Mesenteric fat pad (tissue), 1 donor: Measurements from ENCODE around the gene PTGES. TPM values are rescaled to one million over a fixed set of nuclear protein-coding genes. Genes with fewer than 3 reads are reported as not detected.

Experiments used
- DNase-seq: peaks from one replicate; pipeline ENCODE4 v3.0.0-alpha.2; 2020; ENCODE audit warnings: low spot score
- total RNA-seq: library from RNA; stranded (reverse); fragmentation: NEBNext Ultra II Directional; extraction: Animal tissue kit (Norgen Biotek cat#: 25700); gene quantifications from one replicate; pipeline ENCODE4 v1.2.1, GENCODE V29; 2021
- donor health status: DM: yes; HTN: yes; CAD: no.

Gene PTGES
- total RNA-seq, 1 donor from 2014 or later, result 14.1 TPM

DNA sequence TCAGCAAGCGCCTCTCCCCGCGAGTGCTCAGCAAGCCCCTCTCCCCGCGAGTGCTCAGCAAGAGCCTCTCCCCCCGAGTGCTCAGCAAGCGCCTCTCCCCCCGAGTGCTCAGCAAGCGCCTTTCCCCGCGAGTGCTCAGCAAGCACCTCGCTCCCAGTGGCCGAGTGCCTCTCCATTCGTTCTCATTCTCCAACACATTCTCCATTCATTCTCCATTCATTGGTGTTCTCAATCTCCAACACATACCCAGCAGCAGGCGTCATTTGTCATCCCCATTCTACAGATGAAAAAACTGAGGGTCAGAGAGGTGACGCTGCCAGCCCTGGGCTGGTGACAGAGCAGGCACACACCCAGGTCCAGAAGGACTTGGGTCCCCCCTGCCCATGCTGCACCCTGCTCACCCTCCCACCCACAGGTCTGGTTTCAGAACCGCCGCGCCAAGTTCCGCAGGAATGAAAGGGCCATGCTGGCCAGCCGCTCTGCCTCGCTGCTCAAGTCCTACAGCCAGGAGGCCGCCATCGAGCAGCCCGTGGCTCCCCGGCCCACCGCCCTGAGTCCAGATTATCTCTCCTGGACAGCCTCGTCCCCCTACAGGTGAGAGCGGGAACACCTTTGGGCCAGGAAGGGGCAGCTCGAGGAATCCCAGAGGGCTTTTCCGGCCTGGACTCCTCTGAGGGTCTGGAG lies 32.5 kb downstream of the PTGES start:
- DNase-seq, result no peak

DNA sequence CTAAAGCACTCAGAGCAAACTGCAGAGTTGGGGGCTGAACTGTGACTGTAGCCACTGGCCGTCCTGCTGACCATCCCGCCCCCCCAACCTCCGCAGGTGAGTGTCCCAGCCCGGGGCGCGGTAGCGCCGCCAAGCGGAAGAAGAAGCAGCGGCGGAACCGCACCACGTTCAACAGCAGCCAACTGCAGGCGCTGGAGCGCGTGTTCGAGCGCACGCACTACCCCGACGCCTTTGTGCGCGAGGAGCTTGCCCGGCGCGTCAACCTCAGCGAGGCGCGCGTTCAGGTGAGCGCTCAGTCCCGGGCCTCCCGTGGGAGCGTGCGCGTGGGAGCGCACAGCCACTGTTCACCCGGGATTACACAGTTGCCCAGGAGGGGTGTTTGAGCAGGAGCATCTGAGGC lies 33.7 kb downstream of the PTGES start:
- DNase-seq, result no peak

DNA sequence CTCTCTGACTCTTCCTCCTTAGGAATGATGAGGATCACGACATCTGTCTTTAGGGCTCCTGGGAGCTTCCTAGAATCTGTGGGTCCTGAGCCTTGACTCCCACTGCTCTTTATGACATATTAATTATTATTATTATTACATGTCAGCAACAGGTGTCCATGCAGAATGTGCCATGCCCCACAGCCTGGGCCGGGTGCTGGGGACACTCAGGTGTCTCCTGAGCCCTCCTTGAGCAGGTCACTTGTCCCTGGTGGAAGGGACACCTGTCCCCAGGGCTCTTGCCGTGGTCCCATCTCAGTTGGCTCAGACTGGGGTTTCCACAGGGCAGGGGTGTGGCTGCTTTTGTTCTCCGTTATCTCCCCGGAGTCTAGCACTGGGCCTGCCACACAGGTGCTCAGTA lies 34.2 kb downstream of the PTGES start:
- no peak for DNase-seq

DNA sequence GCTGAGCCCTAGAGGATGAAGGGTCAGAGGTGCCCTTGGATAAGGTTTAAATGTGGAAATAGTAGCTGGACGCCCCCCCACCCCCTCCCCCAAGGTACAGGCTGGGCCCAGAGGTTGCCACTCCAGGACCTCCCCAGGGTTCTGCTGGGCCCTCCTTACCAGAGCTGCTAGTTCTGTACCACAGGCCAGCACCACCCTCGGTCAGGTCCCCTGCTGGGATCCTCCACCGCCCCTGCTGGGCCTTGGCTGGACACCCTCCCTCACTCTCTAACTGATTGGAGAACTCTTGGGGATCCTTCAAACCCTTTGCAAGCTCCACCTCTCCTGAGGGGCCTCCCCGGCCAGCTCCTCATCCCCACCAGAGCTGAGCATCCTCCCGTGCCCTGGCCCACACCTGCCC lies 34.9 kb downstream of the PTGES start:
- DNase-seq, result no peak

DNA sequence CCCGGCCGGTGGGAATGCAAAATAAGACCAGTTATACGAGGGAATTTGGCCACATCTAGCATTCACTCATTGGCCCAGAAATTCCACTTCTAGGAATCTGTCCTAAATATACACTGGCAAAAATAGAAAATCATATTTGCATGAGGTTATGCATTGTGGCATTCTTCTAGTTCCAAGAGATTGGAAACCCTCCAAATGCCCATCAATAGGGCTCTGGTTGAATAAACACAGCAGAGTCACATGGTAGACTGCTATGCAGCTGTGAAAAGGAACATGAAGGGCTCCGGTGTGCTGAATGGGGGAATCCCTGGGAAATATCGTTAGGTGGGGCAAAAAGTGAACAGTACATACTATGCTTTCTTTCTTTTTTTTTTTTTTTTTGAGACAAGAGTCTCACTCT lies 36.8 kb downstream of the PTGES start:
- no peak for DNase-seq

DNA sequence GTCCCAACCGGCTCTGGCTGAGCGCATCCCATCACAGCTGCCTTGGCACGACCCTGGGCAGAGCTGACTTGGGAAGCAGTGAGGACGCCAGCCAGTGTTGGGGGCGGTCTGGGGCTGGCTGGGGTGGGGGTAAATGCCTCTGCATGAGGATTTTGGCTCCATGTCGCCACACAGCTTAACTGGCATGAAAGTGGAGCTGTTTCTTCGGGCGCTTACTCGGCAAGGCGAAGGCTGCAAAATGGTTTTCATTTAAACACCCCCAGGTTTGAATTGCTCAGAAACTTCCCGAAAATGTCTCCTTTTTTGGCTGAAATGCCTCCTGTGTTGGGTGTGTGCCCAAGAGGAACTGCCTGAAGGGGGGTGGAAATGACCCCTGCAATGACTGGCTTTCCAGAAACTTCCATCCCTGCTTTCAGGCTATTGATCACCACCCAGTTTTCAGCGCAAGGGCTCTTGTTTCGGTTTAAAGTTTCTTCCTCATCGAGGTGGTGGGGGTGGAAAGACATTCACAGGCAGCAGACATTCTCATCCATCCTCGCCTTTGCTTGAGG lies 38.3 kb downstream of the PTGES start:
- DNase-seq, result no peak

DNA sequence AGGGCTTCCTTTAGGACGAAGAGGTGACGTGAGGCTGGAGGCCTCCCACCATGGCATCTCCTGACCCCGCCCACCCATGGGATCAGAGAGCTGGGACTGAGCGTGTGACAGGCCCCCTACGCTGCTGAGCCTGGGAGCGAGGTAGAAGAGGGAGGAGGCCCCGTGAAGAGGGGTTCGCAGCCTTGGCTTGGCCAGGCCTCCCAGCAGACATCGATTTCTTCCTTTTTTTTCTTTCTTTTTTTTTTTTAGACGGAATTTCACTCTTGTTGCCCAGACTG lies 39.5 kb downstream of the PTGES start:
- no peak for DNase-seq

DNA sequence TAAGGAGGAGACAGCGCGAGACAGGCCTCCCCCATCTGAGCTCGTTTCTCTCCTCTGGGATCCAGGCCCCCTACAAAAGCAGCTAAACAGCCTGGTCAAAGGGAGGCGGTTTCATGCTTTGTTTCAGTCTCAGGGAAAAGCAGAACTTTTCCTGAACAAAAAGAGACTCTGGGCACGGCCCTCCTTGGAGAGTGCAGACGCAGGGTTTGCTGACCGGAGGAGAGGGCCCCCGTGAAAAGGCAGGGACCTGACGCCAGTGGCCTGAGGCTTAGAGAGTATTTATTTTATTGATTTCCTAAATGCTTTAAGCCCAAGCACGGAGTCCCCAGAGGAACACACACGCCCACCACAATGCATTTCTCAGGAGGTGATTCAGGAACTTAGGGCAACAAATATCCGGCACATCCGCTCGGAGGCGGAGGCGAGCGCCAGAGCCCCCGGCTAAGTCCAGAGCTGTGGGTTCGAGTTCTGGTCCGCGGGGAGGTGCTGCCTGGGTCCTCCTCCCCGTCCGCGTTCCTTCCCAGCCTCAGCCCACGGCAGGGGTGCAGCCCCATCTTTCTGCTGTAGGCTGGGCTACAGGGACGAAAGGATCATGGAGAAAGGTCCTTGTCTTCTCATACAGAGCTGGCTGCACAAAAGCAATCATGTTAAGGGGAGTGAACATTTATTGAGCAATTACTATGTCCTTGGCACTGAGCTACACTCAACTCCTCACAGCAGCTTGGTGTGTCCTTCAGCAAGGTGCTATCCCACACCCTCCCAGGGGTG lies 40.0 kb downstream of the PTGES start:
- no peak for DNase-seq

DNA sequence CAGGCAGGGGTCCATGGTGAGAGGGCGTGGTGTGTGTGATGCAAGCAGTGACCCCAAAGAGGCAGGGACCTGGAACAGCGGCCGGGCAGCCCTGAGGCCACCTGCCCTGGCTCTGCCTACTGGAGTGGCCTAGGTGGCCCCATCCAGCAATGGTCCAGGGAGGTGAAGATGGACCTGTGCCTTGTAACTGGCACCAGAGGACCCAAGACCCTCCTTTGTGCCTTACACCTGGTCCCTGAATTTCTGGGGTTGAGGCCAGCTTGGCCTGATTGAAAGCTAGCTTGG lies 42.7 kb downstream of the PTGES start:
- no peak for DNase-seq

DNA sequence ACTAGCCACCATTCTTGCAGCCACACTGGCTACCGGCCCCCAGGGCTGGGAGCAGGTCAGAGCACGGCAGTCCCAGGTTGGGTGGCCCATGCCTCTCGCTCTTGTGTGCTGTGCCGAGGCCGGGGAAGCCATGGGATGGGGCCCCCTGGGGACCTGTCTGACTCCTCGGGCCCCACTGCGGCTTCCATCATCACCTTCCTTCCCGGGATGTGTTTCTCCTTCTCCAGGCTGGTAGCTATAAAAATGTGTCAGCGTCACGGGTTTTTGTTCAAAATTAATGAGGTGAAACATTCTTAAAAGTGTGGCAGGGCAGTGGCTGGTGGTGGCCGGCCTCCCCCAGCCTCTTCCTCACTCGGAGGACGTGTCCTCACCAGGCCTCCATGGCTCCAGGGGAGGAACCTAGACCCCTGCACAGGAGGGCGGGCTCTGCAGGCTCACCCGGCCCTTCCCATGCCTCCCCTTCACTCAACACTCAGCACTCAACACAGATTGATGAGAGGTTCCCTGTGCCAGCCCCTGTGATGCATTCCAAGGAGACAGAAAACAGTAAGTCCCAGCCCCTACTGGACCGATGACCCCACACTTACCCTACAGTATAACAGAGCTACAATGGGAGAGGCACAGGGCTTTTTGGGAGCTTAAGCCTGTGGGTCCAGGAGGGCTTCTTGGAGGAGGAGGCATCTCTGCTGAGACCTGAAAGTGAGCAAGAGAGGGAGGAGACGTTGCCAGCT lies 43.2 kb downstream of the PTGES start:
- DNase-seq, result no peak

DNA sequence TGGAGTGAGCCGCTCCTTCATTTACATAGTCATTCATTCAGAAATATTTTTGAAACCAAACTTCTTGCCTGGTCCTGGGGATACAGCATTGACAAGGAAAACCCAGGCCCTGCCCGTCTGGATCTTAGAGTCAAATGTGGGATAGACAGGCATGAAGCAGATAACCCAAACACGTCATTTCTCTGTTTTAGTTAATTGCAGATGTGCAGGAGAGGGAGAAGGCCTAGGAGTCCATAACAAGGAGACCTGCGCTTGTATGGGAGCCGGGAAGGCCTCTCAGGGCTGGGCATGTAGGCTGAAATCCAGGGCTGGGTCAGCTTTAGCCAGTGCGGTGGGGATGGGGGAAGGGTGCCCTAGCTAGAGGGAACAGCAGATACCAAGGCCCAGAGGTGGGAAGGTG lies 44.0 kb downstream of the PTGES start:
- DNase-seq, result no peak

DNA sequence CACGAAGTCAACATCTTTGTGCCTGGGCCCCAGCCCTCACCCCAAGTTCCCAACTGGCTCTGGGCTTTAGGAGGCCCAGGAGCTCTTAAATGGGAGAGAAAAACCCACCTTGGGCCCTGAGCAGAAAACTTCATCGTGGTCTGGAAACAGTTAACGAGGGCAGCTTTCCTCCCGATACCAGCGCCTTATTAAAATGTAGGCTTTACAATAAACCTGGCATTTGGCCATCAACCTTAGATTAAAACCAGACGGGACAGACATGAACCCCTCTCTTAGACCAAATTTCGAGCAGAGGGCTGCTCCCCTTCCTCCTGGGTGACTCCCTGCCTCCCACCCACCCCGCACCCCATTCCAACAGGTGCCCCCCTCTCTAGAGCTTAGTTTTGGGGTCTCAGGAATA lies 48.0 kb downstream of the PTGES start:
- no peak for DNase-seq

DNA sequence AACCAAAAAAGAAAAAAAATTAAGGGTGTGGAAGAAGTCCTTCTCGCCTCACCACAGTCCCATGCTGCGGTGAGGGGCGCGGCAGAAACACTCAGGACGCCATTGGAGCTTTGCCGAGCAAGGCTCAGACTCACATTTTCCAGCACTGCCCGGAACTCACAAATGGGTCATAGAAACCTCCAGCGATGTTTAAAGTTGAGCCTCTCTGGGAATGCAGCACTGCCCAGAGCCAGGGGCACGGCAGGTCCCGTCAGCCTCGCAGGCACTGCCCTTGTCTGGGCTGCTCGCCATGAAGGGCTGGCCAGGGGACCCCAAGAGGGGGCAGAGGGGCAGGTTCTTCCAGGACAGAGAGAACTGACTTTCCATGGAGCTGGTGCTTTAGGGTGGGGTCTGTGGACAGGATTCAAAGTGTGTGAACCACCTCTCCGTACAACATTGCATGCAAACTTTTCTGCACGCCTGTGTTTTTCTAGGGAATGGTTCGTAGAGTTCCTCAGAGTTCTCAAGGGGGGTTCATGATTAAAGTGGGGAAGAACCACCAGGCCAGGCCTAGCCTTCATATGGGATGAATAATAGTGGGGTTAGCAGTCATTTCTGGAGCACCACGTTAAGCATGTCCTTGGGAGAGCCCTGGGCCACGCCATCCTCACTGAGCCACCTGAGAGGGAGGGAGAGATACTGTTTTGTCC lies 49.0 kb downstream of the PTGES start:
- DNase-seq, result no peak

DNA sequence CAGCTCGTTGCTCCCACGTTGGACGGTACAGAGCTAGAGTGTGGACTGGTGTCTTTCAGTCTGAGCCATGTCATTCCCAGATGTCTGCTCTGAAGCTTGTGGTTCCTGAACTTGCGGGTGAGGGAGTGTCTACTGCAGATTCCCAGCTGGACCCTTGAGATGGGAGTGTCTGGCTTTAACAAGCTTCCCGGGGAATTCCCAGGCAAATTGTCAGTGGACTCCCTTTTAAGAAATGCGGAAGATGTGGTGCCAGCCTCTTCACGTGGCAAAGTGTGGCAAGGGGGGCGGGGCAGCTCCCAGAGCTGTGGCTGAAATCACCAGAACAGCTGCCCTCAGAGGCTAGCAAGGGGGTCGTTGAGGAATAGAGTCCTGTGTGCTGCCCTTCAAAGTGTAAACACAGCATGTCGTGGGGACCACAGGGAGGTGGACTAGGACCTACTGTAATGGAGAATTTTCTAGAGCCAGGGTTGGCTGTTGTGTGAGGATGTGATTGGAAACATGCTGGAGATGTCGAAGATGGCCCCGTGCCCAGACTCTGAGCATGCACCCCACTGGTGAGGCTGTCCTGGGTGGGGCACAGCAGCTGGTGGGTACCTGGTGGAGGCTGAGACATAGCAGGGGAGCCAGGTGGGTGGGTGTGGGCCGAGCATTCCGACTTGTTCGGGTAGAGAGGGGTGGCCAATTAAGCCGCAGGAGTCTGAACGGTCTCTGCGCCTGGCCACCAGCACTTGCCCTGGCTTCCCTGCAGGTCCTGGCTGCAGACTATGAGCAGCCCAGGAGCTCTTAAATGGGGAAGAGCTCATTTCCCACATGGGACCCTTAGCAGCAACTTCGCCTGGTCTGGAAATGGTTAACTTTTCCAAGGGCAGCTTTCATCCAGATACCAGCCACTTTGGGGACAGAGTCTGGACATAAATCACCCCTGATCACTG lies 50.0 kb downstream of the PTGES start:
- DNase-seq, result no peak

DNA sequence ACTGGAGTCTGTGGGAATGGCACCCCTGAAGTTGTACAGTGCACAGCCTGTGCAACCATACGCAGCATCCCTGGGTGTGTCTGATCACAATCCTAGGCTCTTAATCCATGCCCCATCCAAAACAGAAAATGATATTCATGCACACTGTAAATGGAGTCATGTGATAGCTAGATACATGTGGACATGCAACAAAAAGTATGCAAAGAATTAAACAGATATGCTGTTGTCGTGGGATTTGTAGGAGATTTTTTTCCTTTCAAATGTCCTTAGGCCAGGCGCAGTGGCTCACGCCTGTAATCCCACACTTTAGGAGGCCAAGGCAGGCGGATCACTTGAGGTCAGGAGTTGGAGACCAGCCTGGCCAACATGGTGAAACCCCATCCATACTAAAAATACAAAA lies 51.3 kb downstream of the PTGES start:
- DNase-seq, result no peak

DNA sequence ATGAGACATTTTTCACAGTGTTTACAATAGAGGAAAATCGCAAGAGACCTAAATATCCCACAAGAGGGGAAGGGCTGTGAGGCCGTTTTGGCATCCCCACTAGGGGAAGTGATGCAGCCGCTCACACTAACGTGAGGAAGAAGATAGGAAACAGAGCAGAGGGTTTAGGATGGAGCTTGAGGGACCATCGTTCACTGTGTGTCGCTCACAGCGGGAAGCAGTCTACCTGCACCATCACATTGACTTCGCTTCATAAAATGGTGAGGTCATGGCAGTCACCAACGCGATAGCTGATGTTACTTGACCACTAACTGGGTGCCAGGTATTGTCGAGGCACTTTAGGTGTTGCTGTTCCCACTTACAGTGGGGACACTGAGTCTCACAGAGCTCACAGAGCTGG lies 51.8 kb downstream of the PTGES start:
- DNase-seq, result no peak

DNA sequence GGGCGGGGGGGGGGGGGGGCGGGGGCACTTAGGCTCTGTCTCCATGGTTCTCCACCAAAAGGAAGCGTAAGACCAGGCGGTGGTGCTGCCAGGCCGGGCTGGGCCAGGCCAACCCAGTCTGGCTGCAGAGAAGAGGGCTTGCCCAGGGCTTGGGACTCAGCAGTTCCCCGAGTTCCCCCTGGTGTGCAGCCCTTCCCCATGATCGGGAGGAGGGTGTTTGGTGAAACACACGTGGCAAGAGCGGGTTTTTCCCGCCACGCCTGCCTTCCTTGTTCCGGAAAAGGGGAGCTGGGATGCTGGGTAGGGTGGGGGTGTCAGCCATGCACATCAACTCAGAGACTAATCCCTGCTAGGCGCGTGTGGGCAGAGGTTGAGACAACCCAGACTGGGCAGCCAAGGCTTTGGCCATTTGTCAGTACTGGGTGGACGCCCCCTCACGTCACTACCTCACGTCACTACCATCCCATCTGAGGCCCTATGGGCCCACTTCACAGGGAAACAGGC lies 54.5 kb downstream of the PTGES start:
- DNase-seq, result no peak

DNA sequence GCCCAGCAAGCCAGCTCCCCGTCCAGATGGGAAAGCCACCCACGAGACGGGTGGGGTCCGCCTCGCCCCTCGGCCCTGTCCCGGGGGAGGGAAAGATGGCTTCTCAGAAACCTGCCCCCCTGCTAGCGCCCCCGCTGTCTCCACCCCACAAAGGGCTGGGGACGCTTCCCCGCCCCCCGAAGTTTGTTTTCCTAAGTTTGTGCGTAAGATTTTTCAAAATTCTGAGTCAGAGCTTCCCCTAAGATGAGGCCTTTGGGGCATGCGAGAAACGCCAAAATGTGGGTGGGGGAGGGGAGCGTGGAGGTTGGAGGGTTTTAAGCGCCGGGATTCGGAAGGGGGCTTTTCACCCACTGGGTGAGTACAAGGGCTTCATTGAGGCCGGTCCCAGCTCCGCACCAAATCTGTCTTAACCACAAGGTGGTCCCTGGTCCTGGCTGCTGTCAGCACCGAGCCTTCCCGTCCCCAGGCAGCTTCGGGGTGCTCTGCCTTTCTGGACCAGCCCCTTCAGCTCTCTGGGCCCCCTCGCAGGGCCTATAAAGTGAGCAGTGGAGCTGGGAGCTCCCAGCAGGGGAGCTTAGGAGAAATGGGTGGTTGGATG lies 55.1 kb downstream of the PTGES start:
- no peak for DNase-seq

DNA sequence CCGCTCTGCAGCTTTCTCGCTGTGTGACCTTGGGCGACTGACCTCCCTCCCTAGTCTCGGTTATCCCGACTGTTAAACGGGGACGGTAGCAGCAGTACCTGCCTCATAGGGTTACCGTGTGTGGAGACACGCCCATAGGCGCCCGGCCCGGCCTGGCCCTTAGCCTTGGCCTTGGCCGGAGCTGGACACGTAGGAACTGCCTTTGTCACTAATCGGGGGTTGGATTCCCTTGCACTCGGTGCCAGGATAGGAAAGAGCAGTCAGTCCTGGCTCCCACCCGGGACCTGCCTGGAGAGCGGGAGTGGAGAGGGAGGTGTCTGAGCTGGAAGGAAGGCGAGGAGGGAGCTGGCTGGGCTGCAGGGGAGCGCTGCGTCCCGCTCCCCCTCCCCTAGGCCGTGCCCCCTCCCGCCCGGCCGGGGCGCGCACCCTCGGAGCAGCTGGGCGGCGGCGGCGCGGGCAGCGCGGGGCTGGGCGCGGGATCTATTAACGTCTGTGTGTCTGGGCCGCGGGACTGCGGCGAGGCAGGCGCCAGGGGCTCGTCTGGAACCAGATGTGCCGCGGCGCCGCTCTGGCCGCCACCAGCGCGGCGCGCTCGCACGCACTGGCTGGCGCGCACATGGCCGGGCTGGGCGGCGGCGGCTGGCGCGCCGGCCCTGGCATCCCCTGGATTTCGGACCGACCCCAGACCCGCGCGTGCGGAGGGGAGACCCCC lies 55.7 kb downstream of the PTGES start:
- DNase-seq, result no peak

DNA sequence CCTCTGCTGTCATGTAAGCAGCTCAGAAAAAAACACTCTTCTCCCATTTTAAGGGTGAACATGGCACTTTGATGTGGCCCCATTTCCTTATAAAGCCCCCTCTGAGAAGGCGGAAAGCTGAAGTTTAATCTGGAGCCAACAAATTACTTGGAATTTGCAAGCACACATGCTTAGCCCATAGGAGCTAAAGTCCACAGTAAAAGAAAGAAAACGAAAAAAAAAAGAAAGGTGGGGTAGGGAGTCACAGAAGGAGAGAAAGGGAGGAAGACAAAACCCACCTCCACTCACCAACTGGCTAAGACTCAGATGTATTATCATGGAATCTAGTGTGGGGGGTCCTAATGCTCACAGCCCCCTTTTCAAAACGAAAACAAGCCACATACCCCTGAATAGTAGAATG lies 57.0 kb downstream of the PTGES start:
- DNase-seq, result no peak
